ENCODE results near the gene HLF. TPM values are rescaled to one million over a fixed set of nuclear protein-coding genes. Genes with fewer than 3 reads are reported as not detected.

The HLF gene
- total RNA-seq, 1 experiment from 2014 or later: 0.25 TPM

- DNase-seq (ENCODE audit: extremely low read depth, low read depth): no peak
These were observed 9.0 kb downstream of the HLF start for GRCh38 chr17:55273579-55274354.

- DNase-seq (ENCODE audit: extremely low read depth, low read depth): no peak
These were observed 9.8 kb downstream of the HLF start for GRCh38 chr17:55274355-55275255.

DNA sequence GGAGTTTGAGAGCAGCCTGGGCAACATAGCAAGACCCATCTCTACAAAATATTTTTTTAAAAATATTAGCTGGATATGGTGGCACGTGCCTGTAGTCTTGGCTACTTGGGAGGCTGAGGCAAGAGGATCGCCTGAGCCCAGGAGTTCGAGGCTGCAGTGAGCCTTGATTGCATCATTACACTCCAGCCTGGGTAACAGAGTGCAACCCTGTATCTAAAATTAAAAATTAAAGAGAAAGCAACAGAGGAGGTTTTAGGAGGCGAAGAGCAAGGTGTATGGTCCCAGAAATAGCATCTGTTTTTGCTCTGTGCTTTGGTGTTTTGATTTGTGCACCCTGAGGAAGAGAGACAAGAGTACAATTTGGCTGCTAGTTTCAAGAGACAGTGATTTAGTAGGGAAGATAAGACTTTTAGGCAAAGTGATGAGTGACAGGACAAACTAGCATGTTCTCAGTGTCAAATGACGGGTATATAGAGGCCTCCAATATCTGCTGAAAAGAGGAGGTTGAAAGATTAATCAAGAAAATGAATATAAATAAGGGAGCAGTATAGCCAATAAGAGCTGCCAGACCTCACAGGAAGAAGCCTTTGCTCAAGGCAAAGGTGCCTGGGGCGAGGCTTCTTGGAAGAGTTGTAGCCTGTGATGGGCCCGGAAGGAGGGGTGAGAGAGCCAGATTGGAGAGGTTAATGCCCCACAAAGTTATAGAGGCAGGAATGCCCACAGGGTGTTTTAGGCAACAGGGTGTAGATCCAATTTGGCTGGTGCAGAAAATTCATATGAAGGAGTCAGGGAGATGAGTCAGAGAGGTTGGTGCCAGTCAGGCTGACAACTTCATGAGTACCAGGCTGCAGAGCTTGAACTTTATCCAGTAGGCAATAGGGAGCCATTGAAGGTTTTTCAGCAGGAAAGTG lies 11.4 kb downstream of the HLF start:
- no peak for DNase-seq (ENCODE audit: extremely low read depth, low read depth)

DNA sequence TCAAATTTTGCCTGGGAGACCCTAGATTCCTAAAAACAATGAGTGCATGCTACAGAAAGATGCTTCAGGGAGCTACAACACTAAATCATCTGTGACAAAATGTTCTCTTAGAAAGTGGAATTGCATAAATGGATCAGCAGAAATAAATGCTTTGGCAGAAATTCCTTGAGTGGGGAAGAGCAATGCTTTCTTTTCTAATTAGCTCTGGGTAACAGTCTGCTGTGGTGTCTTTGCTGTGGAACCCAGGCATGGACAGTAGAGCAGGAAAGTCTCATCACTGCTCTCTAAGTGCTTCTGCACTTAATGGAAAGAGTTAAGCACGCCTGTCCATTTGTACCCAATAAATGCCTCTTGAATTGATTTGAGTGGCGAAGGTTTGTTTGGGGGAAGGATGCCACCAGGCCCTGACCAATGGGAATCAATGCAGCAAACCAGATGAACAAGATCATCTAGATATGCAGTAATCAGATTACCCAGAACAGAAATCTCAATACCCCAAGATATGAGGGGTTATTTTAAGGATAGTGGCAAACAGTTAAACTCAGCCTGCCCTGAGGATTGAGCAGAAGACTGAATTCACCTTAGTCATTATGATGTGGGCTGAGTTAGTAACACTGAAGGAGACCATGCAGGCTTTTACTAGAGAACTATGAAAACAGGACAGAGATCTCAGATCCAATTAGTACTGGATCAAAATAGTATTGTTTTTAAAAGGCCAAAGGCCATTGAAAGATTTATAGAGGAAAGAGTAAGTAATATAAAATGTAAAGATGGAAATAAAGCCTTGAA lies 13.6 kb downstream of the HLF start:
- no peak for DNase-seq (ENCODE audit: extremely low read depth, low read depth)

- no peak for DNase-seq (ENCODE audit: extremely low read depth, low read depth)
These were observed 14.4 kb downstream of the HLF start for GRCh38 chr17:55279203-55279602.

DNA sequence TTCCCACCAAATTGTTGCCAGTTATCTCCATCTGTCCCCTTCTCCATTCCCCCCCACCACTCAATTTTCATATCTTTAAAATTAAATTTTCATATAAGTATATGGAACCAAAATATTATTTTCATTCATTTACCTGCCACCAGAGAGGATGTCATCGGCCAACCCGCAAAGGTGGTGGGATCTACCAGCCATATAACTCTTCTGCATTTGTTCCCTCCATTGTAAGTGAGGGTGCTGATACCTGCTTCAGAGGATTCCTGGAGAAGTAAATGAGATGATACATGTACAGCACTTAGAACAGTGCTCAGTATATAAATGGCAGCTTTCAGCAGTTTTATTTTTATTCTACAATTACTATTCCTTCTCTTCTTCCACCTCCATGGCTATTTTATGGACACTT lies 15.0 kb downstream of the HLF start:
- DNase-seq (ENCODE audit: extremely low read depth, low read depth): no peak

GRCh38 chr17:55280212-55280611 lies 15.5 kb downstream of the HLF start:
- DNase-seq (ENCODE audit: extremely low read depth, low read depth): no peak

- no peak for DNase-seq (ENCODE audit: extremely low read depth, low read depth)
These were observed 17.1 kb downstream of the HLF start for GRCh38 chr17:55281649-55282378.

DNA sequence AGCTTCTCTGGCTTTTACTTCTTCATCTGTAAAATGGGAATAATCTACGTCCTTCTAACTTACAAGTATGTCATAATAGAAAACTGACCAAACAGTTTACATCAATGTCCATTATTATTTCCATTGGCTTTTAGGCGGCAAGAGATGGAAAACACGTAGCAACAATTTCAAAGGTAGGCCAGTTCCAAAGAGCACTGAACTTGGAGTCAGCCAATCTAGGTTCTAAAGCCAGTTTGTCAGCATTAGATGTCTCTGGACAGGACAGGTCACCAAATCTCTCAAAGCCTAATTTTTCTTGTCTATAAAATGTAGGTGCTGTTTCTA lies 17.6 kb downstream of the HLF start:
- no peak for DNase-seq (ENCODE audit: extremely low read depth, low read depth)

DNA sequence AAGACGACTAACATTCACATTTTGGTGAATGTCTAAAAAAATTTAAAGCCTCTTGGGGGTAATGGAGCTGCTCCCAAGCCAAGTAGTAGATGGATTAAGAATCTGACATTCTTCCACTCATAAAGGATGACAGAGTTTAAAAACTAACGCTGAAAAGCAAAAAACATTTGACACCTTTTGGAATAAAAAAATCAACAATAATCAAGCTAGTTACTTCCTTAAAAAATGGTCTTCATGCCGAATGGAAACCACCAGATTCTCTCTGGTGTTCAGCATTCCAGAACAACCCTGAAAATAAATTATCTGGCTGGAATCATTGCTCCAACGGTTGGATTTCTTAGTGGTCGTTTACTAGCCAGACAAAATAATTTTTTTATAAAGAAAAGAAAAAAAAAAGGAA lies 18.0 kb downstream of the HLF start:
- no peak for DNase-seq (ENCODE audit: extremely low read depth, low read depth)

DNA sequence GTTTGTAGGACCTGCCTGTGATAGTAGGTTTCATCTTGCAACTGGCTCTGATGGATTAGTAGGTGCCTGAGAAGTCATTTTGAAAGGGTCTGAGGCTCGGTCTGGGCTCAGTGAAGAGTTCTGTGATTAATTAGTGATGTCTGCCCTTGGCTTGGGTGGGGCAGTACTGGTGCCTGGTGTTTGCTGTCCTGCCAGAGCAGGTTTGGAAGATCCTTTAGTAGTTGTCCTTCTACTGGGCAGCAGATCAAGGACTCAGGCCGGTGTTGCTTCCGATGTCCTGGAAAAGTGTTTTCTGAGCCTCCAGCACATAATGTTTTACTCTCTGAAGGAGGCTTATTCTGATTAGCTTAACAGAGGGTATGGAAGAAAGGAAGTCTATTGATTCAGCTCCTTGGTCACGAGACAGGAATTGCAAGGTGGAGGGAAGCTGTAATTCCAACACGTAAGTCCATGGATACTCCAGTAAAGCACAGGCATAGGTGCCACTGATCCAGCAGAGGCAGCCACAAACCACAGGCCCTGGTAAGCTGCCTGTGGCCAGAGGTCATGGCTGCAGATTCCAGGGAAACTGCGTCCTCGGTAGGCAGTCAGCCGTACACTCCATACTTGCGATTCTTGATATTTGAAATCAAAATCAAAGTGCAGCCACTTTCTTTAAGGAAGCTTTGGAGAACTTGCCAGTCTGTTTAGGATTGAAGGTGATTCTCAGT lies 18.7 kb downstream of the HLF start:
- DNase-seq (ENCODE audit: extremely low read depth, low read depth): no peak

GRCh38 chr17:55284001-55284884 lies 19.5 kb downstream of the HLF start:
- no peak for DNase-seq (ENCODE audit: extremely low read depth, low read depth)

DNA sequence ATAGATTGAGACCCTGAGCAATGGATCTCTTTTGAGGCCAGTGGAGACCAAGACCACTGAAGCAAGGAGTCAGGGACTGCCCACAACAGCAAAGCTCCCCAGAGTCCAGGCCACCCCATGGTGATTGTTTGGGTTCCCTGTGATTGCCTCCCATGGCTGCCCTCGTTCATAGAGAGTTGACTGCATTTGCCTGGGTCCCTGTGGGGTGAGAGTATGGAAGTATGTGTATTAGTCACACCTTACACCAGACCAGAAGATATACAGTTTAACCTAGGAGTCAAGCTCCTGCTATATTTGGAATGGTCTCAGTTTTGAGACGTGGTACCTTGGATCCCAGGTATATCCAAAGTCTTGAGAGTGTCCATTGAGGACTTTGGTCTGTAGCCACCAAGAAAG lies 20.2 kb downstream of the HLF start:
- no peak for DNase-seq (ENCODE audit: extremely low read depth, low read depth)

DNA sequence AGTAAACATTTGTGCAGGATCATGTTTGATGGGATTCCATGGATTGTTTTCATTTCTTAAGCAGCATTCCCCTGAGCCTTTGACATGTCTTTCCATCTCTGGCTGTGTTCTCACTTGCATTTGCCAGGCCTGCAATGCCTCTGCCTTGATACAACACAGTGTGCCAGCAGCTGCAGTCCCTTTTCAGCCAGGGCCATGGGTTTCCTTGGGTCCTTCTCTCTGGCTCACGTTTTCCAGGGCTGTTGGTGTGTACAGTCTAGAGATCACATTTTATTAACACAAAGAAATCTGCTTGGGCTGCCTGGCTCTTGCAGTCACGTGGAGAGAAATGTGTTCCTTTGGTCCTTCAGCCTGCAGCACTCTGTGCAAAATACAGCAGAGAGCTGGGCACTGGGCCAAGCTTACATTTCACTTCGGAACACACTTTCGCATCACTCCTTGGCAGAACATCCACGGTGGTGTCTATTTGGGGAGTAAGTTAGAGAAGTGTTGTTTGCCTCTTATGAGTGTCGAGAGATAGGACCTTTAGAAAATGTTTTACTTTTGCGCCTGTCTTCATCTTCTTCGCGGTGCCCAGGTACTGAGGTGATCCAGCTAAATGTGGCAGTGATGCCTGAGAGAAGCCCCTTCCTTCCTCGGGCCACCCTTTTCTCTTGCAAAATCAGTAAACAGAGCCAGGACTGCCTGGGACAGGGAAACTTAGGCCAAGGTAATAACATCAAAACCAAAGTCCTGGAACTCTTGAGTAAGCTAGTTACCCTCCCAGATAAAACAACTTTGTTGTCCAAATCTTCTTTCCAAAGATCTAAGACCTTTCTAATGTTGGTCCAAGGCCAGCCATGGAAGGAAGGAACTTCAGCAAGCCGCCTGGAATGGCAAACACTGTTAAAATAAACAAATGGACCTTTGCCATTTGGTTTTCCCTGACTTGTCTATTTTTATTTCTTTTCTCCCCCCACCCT lies 20.9 kb downstream of the HLF start:
- no peak for DNase-seq (ENCODE audit: extremely low read depth, low read depth)

- DNase-seq (ENCODE audit: extremely low read depth, low read depth): no peak
These were observed 22.2 kb downstream of the HLF start for GRCh38 chr17:55286681-55287589.
